Stimulated activated CD4-positive, alpha-beta T cell treated with anti-CD3 and anti-CD28 coated beads, Interleukin-12 subunit alpha, Interleukin-12 subunit beta, amount 100 ng/mL, for 24 hours (primary cell): ENCODE measurements around the gene ARHGEF17.

ENCODE experiments used
- DNase-seq, 2 experiments: peaks; one replicate each; pipeline ENCODE4 v3.0.0-alpha.2; 2020; ENCODE audit warnings: low read depth in 2 of 2

ARHGEF17 gene

GRCh38 chr11:73314117-73314961 is 6.3 kb downstream of the ARHGEF17 start:
- DNase-seq, result no peak

- no peak for DNase-seq
These were observed 7.4 kb downstream of the ARHGEF17 start for GRCh38 chr11:73315293-73316020.

- DNase-seq, result no peak
These were observed 8.3 kb downstream of the ARHGEF17 start for GRCh38 chr11:73316422-73316821.

- no peak for DNase-seq
These were observed 9.3 kb downstream of the ARHGEF17 start for GRCh38 chr11:73317373-73317772.

- DNase-seq, result no peak
These were observed 9.7 kb downstream of the ARHGEF17 start for GRCh38 chr11:73317803-73318202.

GRCh38 chr11:73318501-73319011 is 10.5 kb downstream of the ARHGEF17 start:
- DNase-seq, result no peak

- DNase-seq, result no peak
These were observed 12.9 kb downstream of the ARHGEF17 start for GRCh38 chr11:73320763-73321603.

- DNase-seq, result no peak
These were observed 13.7 kb downstream of the ARHGEF17 start for GRCh38 chr11:73321604-73322381.

GRCh38 chr11:73322382-73323306 is 14.6 kb downstream of the ARHGEF17 start:
- DNase-seq, result no peak

- no peak for DNase-seq
These were observed 15.4 kb downstream of the ARHGEF17 start for GRCh38 chr11:73323464-73323863.

- DNase-seq, result no peak
These were observed 16.0 kb downstream of the ARHGEF17 start for GRCh38 chr11:73324116-73324515.

- no peak for DNase-seq
These were observed 16.6 kb downstream of the ARHGEF17 start for GRCh38 chr11:73324665-73325035.

GRCh38 chr11:73325036-73325981 is 17.2 kb downstream of the ARHGEF17 start:
- DNase-seq, result no peak

- no peak for DNase-seq
These were observed 19.1 kb downstream of the ARHGEF17 start for GRCh38 chr11:73326929-73327811.

- DNase-seq, result no peak
These were observed 19.8 kb downstream of the ARHGEF17 start for GRCh38 chr11:73327812-73328364.

GRCh38 chr11:73330569-73331093 is 22.6 kb downstream of the ARHGEF17 start:
- no peak for DNase-seq
